ENCODE data around the gene SORCS2.

The SORCS2 gene

GRCh38 chr4:7287918-7288280 is 95.6 kb downstream of the SORCS2 start:
- no peak for TF ChIP-seq CTCF (IDR thresholded peaks at IDR 0.05; ENCODE audit: insufficient read depth, low read length, poor library complexity, severe bottlenecking)
- no peaks in the 10 kb centered on the region for H3K36me3 ChIP-seq (ENCODE audit: control insufficient read depth, insufficient read depth, low read length)
- no peak for DNase-seq (ENCODE audit: extremely low read depth, insufficient read length)
- no peak overlapping the region for H3K4me3 ChIP-seq (replicated peaks; ENCODE audit: low read depth, low read length)
- H3K27me3 ChIP-seq (replicated peaks; ENCODE audit: control insufficient read depth, insufficient read depth, low read length), result peaks cover 2% of the 10 kb centered on the region

- no peak overlapping the region for H3K4me3 ChIP-seq (replicated peaks; ENCODE audit: low read depth, low read length)
- TF ChIP-seq CTCF (IDR thresholded peaks at IDR 0.05; ENCODE audit: insufficient read depth, low read length, poor library complexity, severe bottlenecking), result no peak
- peaks cover 2% of the 10 kb centered on the region for H3K27me3 ChIP-seq (replicated peaks; ENCODE audit: control insufficient read depth, insufficient read depth, low read length)
- DNase-seq (ENCODE audit: extremely low read depth, insufficient read length), result no peak
- H3K36me3 ChIP-seq (ENCODE audit: control insufficient read depth, insufficient read depth, low read length), result no peaks in the 10 kb centered on the region
Observed at GRCh38 chr4:7288751-7289523, 96.6 kb downstream of the SORCS2 start.

GRCh38 chr4:7289589-7289988 is 97.3 kb downstream of the SORCS2 start:
- H3K4me3 ChIP-seq (replicated peaks; ENCODE audit: low read depth, low read length), result no peak overlapping the region
- no peaks in the 10 kb centered on the region for H3K36me3 ChIP-seq (ENCODE audit: control insufficient read depth, insufficient read depth, low read length)
- no peak for DNase-seq (ENCODE audit: extremely low read depth, insufficient read length)
- H3K27me3 ChIP-seq (replicated peaks; ENCODE audit: control insufficient read depth, insufficient read depth, low read length), result peaks cover 2% of the 10 kb centered on the region
- no peak for TF ChIP-seq CTCF (IDR thresholded peaks at IDR 0.05; ENCODE audit: insufficient read depth, low read length, poor library complexity, severe bottlenecking)

GRCh38 chr4:7291372-7292114 is 99.2 kb downstream of the SORCS2 start:
- no peak for DNase-seq (ENCODE audit: extremely low read depth, insufficient read length)
- no peak for TF ChIP-seq CTCF (IDR thresholded peaks at IDR 0.05; ENCODE audit: insufficient read depth, low read length, poor library complexity, severe bottlenecking)
- Histone ChIP-seq H3K36me3 (ENCODE audit: control insufficient read depth, insufficient read depth, low read length) (no peaks in the 10 kb centered on the region), H3K27me3 (replicated peaks; ENCODE audit: control insufficient read depth, insufficient read depth, low read length) (peaks cover 2% of the 10 kb centered on the region), H3K4me3 (replicated peaks; ENCODE audit: low read depth, low read length) (no peak overlapping the region)

- Histone ChIP-seq H3K27me3 (replicated peaks; ENCODE audit: control insufficient read depth, insufficient read depth, low read length) (peaks cover 2% of the 10 kb centered on the region), H3K4me3 (replicated peaks; ENCODE audit: low read depth, low read length) (no peak overlapping the region), H3K36me3 (ENCODE audit: control insufficient read depth, insufficient read depth, low read length) (no peaks in the 10 kb centered on the region)
- DNase-seq (ENCODE audit: extremely low read depth, insufficient read length), result no peak
- TF ChIP-seq CTCF (IDR thresholded peaks at IDR 0.05; ENCODE audit: insufficient read depth, low read length, poor library complexity, severe bottlenecking), result no peak
Observed at GRCh38 chr4:7293703-7294102, 101.4 kb downstream of the SORCS2 start.

Data from GM06990 (cell line).